ENCODE data around the gene ANKRD37.

DNA sequence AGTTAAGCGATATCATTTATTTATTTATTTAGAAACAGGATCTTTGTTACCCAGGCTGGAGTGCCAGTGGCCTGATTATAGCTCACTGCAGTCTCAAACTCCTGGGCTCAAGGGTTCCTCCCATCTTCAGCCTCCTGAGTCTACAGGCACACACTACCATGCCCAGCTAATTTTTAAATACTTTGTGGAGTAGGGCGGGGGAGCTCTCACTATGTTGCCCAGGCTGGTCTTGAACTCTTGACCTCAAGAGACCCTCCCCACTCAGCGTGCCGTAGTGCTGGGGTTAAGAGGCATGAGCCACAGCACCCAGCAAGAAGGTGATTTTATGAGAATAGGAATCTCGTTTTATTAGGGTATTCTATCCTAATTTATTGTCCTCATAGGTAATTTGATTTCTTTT, 33.0 kb downstream of the ANKRD37 start:
- TF ChIP-seq TCF7L2 (IDR thresholded peaks at IDR 0.05; ENCODE audit: low read depth, low read length) (no peak), SIN3A (IDR thresholded peaks at IDR 0.05; ENCODE audit: borderline replicate concordance, insufficient read depth, low read depth, low read length) (no peak)
- TF ChIP-seq, protein P1, sequence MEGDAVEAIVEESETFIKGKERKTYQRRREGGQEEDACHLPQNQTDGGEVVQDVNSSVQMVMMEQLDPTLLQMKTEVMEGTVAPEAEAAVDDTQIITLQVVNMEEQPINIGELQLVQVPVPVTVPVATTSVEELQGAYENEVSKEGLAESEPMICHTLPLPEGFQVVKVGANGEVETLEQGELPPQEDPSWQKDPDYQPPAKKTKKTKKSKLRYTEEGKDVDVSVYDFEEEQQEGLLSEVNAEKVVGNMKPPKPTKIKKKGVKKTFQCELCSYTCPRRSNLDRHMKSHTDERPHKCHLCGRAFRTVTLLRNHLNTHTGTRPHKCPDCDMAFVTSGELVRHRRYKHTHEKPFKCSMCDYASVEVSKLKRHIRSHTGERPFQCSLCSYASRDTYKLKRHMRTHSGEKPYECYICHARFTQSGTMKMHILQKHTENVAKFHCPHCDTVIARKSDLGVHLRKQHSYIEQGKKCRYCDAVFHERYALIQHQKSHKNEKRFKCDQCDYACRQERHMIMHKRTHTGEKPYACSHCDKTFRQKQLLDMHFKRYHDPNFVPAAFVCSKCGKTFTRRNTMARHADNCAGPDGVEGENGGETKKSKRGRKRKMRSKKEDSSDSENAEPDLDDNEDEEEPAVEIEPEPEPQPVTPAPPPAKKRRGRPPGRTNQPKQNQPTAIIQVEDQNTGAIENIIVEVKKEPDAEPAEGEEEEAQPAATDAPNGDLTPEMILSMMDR (IDR thresholded peaks at IDR 0.05): no peak

All from Panc1 (cell line).